ENCODE measurements around the gene RNF224.

DNA sequence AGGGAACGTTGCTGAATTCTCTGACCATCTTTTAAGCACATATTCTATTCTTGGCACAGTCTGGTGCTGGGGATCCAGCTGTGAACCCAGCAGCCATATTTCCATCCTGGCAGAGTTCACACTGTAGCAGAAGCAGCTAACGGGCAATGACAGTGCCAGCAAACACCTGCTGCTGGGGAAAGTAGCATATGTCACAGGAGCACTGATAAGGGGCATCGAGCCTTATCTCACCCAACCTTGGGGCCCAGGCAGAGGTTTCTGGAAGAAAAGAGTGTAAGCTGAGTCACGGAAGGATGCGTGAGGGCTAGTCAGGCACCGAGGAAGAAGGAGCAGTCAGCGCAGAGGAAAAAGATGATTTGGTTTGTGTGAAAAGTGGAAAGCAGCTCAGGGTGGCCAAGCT lies 20.7 kb upstream of the RNF224 start:
- no peak for TF ChIP-seq EZH2phosphoT487 (IDR thresholded peaks at IDR 0.05; ENCODE audit: borderline replicate concordance)
- TF ChIP-seq REST (IDR thresholded peaks at IDR 0.05; ENCODE audit: low read depth), result no peak
- no peak for TF ChIP-seq POLR2A (IDR thresholded peaks at IDR 0.05; ENCODE audit: borderline replicate concordance, extremely low read depth, insufficient read depth, insufficient read length)
- TF ChIP-seq, protein P1, sequence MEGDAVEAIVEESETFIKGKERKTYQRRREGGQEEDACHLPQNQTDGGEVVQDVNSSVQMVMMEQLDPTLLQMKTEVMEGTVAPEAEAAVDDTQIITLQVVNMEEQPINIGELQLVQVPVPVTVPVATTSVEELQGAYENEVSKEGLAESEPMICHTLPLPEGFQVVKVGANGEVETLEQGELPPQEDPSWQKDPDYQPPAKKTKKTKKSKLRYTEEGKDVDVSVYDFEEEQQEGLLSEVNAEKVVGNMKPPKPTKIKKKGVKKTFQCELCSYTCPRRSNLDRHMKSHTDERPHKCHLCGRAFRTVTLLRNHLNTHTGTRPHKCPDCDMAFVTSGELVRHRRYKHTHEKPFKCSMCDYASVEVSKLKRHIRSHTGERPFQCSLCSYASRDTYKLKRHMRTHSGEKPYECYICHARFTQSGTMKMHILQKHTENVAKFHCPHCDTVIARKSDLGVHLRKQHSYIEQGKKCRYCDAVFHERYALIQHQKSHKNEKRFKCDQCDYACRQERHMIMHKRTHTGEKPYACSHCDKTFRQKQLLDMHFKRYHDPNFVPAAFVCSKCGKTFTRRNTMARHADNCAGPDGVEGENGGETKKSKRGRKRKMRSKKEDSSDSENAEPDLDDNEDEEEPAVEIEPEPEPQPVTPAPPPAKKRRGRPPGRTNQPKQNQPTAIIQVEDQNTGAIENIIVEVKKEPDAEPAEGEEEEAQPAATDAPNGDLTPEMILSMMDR (IDR thresholded peaks at IDR 0.05 in 2 of 3, conservative IDR thresholded peaks at IDR 0.05 in 1 of 3; ENCODE audit: borderline replicate concordance in 1 of 3, insufficient read depth in 1 of 3, low read depth in 2 of 3, low read length in 2 of 3), result no peak
- TF ChIP-seq EZH2 (IDR thresholded peaks at IDR 0.05), result no peak
- TF ChIP-seq CBX3 (IDR thresholded peaks at IDR 0.05; ENCODE audit: low read depth), result no peak
- TF ChIP-seq SP1 (IDR thresholded peaks at IDR 0.05; ENCODE audit: low read depth), result no peak

Measured in HCT116 (cell line).